NCI-H128 (cell line): ENCODE results near the gene OTUD6A.
"Not testable (repeated sequence)": the region's sequence is repeated elsewhere in the genome, so short reads cannot be mapped to it uniquely, and the experiment has no call there.

Experiments
- DNase-seq: peaks from one replicate; lab custom pipeline; 2025; ENCODE audit not compliant: unreplicated experiment; lab: John Stamatoyannopoulos, UW

Gene OTUD6A

GRCh38 chrX:70044541-70045245 is 17.6 kb upstream of the OTUD6A start:
- no peak for DNase-seq

- no peak for DNase-seq
Observed at GRCh38 chrX:70046978-70047377, 15.3 kb upstream of the OTUD6A start.

GRCh38 chrX:70049406-70049805 is 12.9 kb upstream of the OTUD6A start:
- no peak for DNase-seq

- no peak for DNase-seq
Observed at GRCh38 chrX:70049925-70050324, 12.3 kb upstream of the OTUD6A start, which contains the start of gene AWAT2. TSS of gene AWAT2 (minus strand) at chrX:70049938. CDS start at chrX:70049932, 6 bp downstream.

- DNase-seq: no peak
Observed at GRCh38 chrX:70052895-70053615, 9.2 kb upstream of the OTUD6A start.

- DNase-seq: no peak
Observed at GRCh38 chrX:70054391-70054790, 7.9 kb upstream of the OTUD6A start.

GRCh38 chrX:70062961-70063550 is 799 bp downstream of the OTUD6A start:
- DNase-seq: no peak

GRCh38 chrX:70066646-70067045 is 4.4 kb downstream of the OTUD6A start:
- DNase-seq: no peak

- no peak for DNase-seq
Observed at GRCh38 chrX:70079297-70079696, 17.0 kb downstream of the OTUD6A start.

- DNase-seq: no peak
Observed at GRCh38 chrX:70079870-70080269, 17.6 kb downstream of the OTUD6A start.

GRCh38 chrX:70082723-70083122 is 20.5 kb downstream of the OTUD6A start:
- DNase-seq: no peak

GRCh38 chrX:70084592-70085240 is 22.5 kb downstream of the OTUD6A start:
- no peak for DNase-seq

GRCh38 chrX:70087857-70088630 is 25.8 kb downstream of the OTUD6A start:
- DNase-seq: no peak

- no peak for DNase-seq
Observed at GRCh38 chrX:70088751-70089150, 26.5 kb downstream of the OTUD6A start.

- no peak for DNase-seq
Observed at GRCh38 chrX:70089604-70090297, 27.5 kb downstream of the OTUD6A start.

- no peak for DNase-seq
Observed at GRCh38 chrX:70092247-70092646, 30.0 kb downstream of the OTUD6A start.

- DNase-seq: no peak
Observed at GRCh38 chrX:70096052-70096451, 33.8 kb downstream of the OTUD6A start.

- no peak for DNase-seq
Observed at GRCh38 chrX:70105229-70105628, 43.0 kb downstream of the OTUD6A start.

- DNase-seq: not testable (repeated sequence)
Observed at GRCh38 chrX:70111436-70112026, 49.3 kb downstream of the OTUD6A start.
